HG02870 (cell line): Measurements from ENCODE around the gene LMNTD1.

Experiments
- ATAC-seq: cut with Tn5 transposase; IDR thresholded peaks from one replicate; pipeline ENCODE4 v1.9.1; 2021; ENCODE audit warnings: mild to moderate bottlenecking, moderate library complexity; ENCODE audit not compliant: unreplicated experiment

LMNTD1 gene

DNA sequence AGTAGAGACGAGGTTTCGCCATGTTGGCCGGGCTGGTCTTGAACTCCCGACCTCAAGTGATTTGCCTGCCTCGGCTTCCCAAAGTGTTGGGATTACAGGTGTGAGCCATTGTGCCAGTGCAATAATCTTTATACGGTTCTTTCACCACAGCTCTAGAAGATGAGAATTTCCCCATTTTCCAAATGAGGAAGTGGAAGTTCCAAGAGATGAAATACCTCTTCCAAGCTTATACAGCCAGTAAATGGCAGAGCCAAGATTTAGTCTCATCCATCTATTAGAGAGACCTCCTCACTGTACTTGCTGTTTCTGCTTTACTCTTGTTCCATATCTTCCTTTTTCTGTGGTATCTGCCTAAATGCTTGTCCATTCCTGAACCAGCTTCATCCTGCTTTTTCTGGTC lies 3.1 kb upstream of the LMNTD1 start:
- ATAC-seq, result no peak

DNA sequence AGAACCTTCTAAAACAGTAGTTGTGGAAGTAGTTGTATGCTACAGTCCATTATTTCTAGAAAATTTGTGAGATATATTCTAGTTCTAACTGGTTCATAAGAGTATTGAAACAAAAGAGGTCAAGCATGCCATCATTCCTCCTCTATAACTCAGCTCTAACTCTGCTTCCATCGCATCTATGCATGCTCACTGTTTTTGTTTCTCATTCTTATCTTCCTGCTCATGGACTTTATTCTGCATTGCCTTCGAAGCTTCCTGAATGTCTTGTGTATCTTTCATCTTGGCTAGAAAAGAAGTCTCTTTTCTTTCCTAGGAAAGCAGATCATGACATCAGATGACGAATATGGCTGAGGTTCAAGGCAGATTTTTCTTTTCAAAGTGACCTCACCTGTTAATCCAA lies 402 bp downstream of the LMNTD1 start:
- ATAC-seq, result no peak

DNA sequence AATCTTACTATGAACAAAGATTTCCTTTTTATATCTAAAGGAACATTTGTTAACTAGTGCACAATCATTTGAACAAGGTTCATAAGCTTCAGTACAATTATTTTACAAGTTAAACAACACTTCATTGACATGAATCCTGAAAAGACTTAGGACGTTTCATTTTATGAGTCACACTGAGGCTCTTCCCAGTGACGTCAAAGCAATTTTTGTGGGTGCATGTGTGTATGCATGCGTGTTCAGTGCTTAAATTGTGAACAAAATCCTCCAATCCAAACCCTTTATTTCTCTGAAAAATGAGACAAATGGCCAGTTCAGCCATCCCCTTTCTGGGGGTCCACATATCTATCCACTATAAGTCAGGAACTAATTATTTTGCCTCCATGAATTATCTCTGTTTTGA lies 2.9 kb downstream of the LMNTD1 start:
- no peak for ATAC-seq

DNA sequence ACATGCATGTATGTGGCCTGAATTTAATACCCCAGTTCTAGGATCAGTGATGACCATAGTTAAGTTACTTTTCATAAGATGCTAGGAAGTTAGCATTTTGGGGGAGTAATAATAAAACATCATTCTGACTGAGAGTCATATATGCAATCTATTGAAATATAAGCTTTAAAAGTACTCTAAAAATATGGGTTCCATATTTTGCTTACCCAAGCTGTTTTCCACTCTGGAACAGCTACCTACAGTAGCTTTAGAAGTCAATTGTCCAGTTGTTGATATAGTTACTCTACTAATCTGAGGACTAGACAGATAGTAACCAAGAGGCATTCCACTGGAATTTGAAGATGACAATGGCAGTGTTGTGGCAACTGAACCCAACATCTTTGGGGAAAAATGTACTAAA lies 4.0 kb downstream of the LMNTD1 start:
- ATAC-seq, result no peak

DNA sequence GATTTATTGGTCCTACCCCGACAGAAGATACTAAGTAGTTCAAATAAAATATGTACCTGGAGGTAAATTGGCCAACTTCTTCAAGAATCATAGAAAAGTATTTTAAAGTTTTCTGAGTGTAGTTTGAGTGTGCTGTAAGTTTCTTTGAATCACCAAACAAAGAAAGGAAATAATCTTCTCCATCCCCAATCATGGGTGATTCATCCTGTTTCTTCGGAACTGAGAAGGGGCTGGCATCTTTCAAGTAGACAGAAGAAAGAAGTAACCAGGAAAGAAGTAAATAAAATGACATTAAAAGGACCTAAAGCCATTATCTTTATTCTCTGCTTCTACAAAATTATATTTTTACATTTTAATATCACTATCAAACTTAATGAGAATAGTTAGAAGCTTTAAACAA lies 6.8 kb downstream of the LMNTD1 start:
- ATAC-seq, result no peak

DNA sequence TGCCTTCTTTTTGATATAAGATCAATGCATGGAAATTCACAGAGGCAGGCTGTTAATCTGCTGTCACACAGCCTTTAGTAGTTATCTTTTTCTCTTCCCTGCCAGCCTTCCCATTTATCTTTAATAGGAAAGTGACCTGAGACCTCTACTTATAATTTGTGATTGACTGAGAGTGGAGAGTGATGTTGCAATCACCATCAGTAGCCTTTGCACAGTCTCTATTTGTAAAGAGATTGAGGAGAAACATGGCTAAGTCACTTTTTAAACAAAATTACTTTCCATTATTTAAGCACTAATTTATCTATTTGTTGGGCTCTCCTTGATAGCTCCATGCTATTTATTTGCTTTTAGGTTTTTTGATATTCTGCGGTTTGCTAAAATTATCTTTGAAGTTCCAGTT lies 19.9 kb downstream of the LMNTD1 start:
- no peak for ATAC-seq

DNA sequence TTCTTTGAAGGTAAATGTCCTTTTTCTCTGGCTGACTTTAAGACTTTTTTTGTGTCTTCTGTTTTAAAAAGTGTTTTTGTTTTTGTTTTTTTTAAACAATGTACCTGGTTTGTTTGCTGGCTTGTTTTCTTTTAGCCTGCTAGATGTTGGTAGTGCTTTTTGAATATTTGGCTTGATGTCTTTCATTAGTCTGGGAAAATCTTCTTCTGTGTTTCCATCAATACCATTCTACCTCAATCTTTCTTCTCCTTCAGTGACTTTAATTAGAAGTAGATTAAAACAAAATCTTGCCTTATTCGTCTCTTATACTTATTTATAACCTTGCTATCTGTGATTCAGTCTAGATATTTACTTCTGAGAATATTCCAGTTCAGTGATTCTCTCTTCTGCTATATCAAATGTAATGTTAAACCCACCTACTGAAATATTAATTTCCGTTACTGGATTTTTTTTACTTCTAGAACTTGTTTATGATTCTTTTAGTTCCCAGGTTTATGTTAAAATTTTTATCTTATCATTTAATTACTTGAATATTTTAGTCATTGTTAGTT lies 21.5 kb downstream of the LMNTD1 start:
- no peak for ATAC-seq

DNA sequence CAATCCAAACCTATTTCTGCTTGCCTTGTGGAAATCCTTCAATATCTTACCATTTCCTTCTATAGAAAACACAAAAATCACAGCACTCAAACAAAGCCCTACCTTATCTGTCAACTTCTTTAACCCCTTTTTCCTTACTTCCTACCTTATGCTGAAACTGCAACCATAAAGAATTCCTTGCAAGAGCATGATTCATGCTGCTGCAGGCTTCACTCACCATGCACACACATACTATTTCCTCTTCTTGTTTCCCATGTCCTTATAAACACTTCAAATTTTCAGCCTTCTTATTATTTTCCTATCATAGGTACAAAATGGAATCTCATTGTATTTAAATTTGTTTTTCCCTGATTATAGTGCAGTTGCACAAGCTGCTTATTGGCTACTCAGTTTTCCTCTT lies 23.3 kb downstream of the LMNTD1 start:
- no peak for ATAC-seq

DNA sequence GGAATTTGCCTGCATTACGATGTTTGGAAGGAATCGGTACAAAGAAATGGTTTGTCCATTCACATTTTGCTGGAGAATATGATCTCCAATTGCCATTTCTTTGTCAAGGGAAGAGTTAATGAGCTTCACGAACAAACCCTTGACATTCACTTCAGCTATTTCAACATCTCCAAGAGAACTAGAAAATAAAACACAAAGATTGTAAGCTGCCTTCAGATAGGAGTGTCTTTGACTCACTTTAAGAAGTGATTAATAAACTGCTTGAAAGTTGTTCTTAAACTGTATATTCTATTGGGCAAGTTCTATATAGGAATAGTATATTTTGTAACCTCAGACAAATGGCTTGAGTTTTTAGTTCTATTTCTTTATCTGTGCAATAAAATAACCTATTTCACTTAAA lies 26.3 kb downstream of the LMNTD1 start:
- no peak for ATAC-seq

DNA sequence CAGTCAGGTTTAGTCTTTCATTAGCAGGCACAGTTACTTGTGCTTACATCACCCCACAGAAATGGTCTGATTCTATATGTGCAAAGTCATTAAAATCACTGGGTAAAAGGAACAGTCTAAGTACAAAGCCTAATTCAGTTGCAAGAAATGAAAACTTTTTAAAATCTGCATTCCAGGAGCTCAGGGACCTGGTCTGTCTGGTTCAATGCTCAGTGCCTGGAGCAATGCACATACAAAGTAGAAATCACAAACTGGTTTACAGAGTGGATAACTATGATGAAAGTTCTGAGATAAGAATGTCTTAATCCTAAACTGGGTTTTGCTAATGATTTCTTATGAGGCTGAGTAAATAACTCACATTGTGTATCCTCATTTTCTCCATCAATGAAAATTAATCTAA lies 28.7 kb downstream of the LMNTD1 start:
- ATAC-seq, result no peak

DNA sequence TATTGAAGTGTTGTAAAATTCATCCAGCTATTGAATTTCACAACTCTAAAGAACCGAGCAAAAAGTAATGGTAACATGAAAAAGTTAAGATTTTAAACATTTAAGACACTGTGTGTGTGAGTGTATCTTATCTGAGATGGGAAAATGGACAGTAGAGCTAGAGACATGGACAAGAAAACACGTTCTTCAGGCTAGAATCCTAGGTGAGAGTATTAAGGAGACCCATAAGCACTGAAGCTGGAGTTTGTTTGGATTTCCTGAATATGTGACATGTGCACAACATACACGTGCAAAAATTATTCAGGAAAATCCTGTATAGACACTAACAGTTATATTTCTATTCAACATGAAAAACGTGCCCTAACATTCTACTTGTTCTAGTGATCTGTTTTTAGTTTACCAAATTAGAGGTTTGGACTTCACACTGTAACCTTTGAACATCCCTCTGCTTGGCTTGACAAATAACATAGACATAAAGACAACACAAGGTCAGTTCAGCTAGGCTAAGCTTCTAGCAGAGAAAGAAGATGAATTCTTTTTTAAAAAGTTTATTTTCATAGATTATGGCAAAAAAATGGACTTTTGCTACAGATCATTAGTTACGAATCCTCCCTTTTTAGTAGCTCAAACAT lies 31.3 kb downstream of the LMNTD1 start:
- no peak for ATAC-seq

DNA sequence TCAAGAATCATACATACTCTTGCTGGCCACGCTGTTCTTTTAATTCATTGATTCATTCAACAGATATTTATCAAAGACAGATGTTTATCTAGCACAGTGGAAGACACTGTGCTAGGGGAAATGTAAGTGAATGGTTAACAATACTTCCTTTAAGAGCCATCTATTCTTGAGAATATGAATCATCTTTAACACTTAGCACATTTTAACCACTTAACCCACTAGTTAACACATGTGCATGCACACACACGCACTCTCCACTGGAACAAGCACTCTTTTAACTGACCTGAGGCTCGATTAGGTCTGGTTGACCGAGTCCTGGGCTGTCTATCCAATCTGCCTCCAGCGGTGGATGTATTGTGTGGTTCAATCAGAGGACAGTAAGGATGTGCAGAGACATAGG lies 34.6 kb downstream of the LMNTD1 start:
- ATAC-seq, result no peak

DNA sequence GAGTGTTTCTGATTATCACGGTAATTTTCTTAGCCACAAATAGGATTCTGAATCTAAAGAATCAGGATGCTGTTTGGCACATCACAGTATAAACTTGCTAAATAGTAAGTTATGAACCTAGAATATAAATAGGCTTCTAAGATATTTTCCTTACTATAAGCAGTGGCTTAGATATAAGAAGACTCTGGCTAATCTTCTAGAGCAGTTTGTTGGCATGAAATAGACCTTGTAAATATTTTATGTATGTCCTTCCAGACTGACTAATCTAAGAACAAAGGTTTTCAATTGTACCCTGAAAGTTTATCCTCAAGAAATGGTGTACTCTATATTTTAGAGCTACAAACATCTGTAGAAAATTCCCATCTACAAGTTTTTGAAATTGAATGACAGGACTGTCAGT lies 48.3 kb downstream of the LMNTD1 start:
- ATAC-seq, result no peak

DNA sequence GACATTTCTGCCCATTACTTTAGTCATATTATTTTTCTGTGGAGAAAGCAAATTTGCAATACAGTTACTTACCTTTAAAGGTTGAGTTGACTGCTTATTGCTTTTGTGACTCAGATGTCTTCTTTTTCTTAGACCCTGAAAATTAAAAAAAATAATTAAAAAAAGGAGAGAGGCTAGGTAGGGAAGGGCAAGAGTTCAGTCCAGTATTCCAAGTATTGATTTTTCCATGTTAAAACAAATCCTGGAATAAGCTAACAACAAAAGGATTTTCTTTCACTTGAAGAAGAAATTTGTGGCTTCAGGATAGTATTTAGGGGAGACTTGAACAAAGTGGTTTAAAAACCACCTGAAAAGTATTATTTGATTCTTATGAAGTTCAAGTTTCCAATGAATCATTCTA lies 49.4 kb downstream of the LMNTD1 start:
- no peak for ATAC-seq

DNA sequence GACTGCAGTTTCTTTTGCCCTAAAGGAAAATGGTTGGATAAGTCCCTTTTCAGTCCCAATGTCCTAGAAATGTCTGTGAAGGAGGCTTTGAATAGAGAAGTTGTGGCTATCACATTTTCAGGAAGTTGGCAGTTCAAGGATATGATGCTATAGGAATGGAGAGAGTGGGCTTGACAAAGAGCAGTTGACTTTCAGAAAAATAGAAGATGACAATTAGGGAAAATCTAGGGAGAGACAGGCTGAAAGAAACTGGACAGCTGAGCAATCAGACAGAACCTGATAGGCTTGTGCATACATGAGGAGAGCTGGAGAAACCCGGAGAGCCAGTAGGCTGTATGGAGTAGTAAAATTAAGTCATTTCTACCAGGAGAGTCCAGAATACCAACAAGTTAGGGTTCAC lies 50.5 kb downstream of the LMNTD1 start:
- no peak for ATAC-seq

DNA sequence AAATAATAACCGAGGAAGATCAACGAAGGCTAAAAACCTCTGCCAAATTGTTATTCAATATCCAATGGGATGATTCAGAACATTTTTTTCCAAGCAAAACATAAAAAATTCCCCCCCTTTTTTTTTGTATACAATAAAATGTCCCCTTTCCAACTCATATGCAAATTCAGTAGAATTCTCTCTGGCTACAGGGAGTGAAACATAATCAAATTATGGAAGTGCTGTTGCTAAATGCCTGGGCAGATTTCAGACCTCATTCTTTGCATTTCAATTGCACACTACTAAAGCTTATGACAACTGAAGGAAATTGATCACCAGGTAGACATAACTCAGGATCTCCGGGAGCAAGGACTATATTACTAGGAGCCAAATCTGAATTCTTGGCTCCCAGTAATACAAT lies 51.0 kb downstream of the LMNTD1 start:
- ATAC-seq, result no peak

DNA sequence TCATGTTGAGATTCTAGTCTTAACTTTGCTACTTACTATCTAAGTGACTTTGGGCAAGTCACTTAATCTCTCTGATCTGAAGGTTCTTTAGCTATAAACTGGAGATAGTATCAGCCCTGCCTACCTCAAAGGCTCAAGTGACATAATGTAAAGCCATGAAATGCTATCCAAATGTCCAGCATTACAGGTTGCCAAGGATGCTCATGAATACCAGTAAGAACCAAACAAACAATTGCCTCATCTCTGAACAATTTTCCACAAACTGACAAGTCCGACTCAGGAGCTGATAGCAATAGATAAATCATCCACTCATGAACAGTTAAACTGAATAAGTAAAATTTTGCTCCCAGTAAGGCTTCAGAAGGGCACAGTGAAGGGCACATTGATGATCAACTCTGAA lies 51.5 kb downstream of the LMNTD1 start:
- no peak for ATAC-seq

DNA sequence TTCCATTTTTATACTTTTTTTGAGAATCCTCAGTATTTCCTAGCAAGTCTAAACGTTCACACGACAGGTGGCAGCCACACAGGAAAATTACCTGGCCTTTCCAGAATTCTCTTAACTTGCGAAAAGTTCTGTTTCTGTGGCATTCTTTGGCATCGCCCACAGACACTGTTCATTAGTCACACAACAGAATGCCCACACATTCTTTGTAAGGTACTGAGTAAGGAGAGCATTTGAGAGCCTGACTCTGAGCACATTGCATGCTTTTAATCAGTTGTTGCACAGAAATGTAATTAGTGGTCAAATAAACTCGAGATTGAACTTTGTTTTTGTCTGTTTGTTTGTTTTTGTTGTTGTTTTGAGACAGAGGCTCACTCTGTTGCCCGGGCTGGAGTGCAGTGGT lies 52.4 kb downstream of the LMNTD1 start:
- ATAC-seq, result no peak

DNA sequence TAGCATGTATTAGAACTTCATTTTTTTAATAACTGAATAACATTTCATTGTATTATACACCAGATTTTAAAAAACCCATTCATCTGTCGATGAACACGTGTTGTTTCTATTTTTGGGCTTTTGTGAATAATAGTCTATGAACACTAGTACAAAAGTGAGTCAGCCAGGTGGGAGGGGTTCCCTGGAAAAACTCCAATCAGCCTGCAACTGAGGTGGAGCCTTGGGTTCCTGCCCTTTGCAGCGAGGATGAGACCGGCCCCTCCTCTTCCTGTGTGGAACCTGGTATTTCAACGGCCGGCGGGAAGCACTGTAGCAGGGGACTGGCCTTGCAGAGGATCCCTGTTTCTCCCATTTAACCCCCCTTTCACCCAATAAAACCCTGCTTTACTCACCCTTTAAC lies 56.1 kb downstream of the LMNTD1 start:
- ATAC-seq, result no peak

DNA sequence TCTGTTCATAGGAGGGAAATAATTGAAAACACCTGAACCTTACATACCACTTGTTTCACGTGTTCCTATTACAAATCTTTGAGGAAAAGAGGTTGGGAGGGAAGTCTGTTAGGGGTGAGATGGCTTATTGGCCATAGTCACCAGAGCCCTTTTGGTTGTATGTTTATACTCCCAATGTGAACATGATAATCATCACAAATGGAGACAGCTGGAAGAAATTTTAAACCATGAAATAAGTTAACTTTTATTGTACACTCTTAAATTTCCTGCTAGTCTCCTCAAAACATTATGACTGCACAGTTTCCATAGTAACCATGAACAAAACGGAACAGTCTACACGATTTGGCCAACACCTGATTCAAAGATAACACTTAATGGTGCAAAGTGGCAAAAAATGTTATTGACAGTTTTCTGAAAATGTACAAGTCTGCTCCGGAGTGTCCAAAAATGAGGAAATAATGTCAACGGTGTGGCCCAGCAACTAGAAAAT lies 56.9 kb downstream of the LMNTD1 start:
- no peak for ATAC-seq

DNA sequence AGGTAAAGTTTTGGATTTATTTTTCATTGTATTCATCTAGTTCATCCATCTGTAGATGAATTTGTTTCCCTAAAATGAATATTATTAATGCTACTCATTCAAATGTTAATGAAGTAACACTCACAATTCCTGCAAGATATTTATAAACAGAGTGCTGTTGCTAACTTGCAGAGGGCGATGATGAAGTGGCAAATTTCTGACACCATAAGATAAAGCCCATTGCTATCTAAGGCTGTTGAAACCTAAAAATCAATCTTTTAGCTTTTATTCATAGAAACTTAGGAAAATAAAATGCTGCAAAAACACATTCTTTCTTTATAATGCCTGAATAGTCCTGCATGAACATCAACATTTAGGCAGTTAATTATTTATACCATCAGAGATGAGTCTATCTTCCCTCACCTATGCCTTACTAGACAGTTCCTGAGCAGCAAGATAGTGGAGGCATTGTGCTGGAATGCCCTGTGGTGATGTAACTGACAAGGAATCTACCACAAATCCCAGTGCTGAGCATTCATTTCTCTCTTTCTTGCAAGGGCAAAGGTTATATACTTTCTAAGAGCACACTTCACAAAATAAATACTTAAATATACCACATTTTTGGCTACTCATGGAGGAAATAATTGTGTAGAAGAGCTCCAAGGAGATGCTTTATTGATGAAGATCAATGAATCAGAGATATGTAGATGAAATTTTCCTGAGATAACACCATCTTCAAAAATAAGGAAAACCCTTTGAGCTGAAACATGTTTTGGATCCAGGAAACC lies 57.6 kb downstream of the LMNTD1 start:
- no peak for ATAC-seq

DNA sequence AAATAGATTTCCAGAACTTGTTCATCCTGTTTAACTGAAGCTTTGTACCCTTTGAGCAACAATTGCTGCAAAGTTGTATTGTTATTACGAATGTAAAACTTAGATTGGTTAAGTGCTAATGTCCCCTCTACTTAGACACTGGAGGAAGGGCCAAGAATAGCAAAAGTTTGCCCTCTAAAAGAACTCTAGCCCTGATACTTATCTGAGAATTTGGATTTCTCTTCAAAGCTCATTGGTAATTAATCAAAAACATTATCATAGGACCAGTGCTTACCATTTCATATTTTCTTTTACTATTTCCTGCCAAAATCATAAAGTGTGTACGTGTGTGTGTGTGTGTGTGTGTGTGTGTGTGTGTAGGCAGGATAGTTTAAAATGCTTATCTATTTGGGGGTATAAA lies 58.2 kb downstream of the LMNTD1 start:
- no peak for ATAC-seq
